MM.1S (cell line): ENCODE results near the gene AGBL4.

Experiments used
- DNase-seq: peaks from one replicate; pipeline ENCODE4 v3.0.0-alpha.2; 2015
- H2AFZ ChIP-seq: fragments of 300-600 bp; sonication (generic); 2 replicates; pipeline ENCODE4 v1.6.0; 2016; ENCODE audit warnings: antibody characterized with exemption, low read length
- H3F3A ChIP-seq: fragments of 300-600 bp; sonication (generic); 2 replicates; pipeline ENCODE4 v1.6.1; 2016; ENCODE audit warnings: mild to moderate bottlenecking, antibody characterized with exemption, low read length, moderate library complexity, mixed read lengths; ENCODE audit not compliant: insufficient read depth
- H3K27ac ChIP-seq: fragments of 300-600 bp; sonication (generic); 2 replicates; pipeline ENCODE4 v1.5.1; 2016; ENCODE audit warnings: mild to moderate bottlenecking, low read length
- H3K27me3 ChIP-seq: fragments of 300-600 bp; sonication (generic); replicated peaks from 2 replicates; pipeline ENCODE4 v1.6.0; 2016; ENCODE audit warnings: low read length; ENCODE audit not compliant: insufficient read depth
- H3K36me3 ChIP-seq: fragments of 300-600 bp; sonication (generic); replicated peaks from 2 replicates; pipeline ENCODE4 v1.6.1; 2016; ENCODE audit warnings: mild to moderate bottlenecking, low read length, mixed read lengths; ENCODE audit not compliant: insufficient read depth
- H3K4me1 ChIP-seq: fragments of 300-600 bp; sonication (generic); 2 replicates; pipeline ENCODE4 v1.6.1; 2016; ENCODE audit warnings: low read length, mixed read lengths
- H3K4me2 ChIP-seq: fragments of 300-600 bp; sonication (generic); 2 replicates; pipeline ENCODE4 v1.6.0; 2016; ENCODE audit warnings: low read depth, low read length
- H3K4me3 ChIP-seq: fragments of 300-600 bp; sonication (generic); 2 replicates; pipeline ENCODE4 v1.5.1; 2016; ENCODE audit warnings: low read length, mixed read lengths
- H3K79me2 ChIP-seq: fragments of 300-600 bp; sonication (generic); 2 replicates; pipeline ENCODE4 v1.6.1; 2016; ENCODE audit warnings: mixed run types, low read length, mixed read lengths
- H3K9ac ChIP-seq: fragments of 300-600 bp; sonication (generic); 2 replicates; pipeline ENCODE4 v1.6.1; 2016; ENCODE audit warnings: low read length, mixed read lengths
- H3K9me2 ChIP-seq: fragments of 300-600 bp; sonication (generic); replicated peaks from 2 replicates; pipeline ENCODE4 v1.6.1; 2016; ENCODE audit warnings: mild to moderate bottlenecking, low read length, mixed read lengths; ENCODE audit not compliant: insufficient read depth
- H3K9me3 ChIP-seq: fragments of 300-600 bp; sonication (generic); replicated peaks from 2 replicates; pipeline ENCODE4 v1.6.1; 2016; ENCODE audit warnings: mild to moderate bottlenecking, low read length, mixed read lengths; ENCODE audit not compliant: insufficient read depth
- H4K20me1 ChIP-seq: fragments of 300-600 bp; sonication (generic); 2 replicates; pipeline ENCODE4 v1.6.1; 2016; ENCODE audit warnings: mild to moderate bottlenecking, low read length, moderate library complexity, mixed read lengths; ENCODE audit not compliant: insufficient read depth
- EZH2 ChIP-seq: fragments of 300-600 bp; sonication (generic); optimal IDR thresholded peaks from 2 replicates; pipeline ENCODE3; 2017; ENCODE audit warnings: low read depth, mild to moderate bottlenecking, antibody characterized with exemption, low read length, mixed read lengths
- EZH2phosphoT487 ChIP-seq: fragments of 300-600 bp; sonication (generic); IDR thresholded peaks from 2 replicates; pipeline ENCODE4 v1.6.1; 2018; ENCODE audit warnings: antibody characterized with exemption, low read length
- TF ChIP-seq, protein P1 (sequence below): fragments of 300-600 bp; sonication (generic); IDR thresholded peaks from 2 replicates; pipeline ENCODE4 v1.5.1; 2016; ENCODE audit warnings: antibody characterized with exemption, low read length, mixed read lengths

Gene AGBL4

DNA sequence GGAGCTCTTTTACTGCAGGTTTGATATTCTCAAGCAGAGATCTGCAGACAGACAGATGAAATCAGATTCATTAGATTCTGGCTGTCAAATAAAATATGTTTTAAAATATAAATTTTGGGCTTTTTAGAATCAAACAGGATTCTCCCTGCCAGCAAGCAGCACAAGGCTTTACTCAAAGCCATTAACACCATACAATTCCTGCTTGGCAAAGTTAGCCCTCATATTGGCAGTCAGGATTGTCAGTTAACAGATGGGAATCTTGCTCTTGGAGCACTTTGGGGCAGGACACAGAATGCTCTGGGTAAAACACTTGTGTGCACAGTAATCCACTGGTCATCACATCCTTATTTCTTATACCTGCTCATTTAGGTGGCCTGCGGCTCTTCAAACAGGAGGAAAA, 686.5 kb downstream of the AGBL4 start:
- H3K9ac ChIP-seq = no peak overlapping the region
- no peak overlapping the region for H3K27ac ChIP-seq
- H3K4me3 ChIP-seq = no peak overlapping the region
- H3K4me2 ChIP-seq = no peak overlapping the region
- no peaks in the 10 kb centered on the region for H3K79me2 ChIP-seq
- no peaks in the 10 kb centered on the region for H4K20me1 ChIP-seq
- H3K36me3 ChIP-seq = no peaks in the 10 kb centered on the region
- no peak for DNase-seq
- no peaks in the 10 kb centered on the region for H3F3A ChIP-seq
- TF ChIP-seq, protein P1, sequence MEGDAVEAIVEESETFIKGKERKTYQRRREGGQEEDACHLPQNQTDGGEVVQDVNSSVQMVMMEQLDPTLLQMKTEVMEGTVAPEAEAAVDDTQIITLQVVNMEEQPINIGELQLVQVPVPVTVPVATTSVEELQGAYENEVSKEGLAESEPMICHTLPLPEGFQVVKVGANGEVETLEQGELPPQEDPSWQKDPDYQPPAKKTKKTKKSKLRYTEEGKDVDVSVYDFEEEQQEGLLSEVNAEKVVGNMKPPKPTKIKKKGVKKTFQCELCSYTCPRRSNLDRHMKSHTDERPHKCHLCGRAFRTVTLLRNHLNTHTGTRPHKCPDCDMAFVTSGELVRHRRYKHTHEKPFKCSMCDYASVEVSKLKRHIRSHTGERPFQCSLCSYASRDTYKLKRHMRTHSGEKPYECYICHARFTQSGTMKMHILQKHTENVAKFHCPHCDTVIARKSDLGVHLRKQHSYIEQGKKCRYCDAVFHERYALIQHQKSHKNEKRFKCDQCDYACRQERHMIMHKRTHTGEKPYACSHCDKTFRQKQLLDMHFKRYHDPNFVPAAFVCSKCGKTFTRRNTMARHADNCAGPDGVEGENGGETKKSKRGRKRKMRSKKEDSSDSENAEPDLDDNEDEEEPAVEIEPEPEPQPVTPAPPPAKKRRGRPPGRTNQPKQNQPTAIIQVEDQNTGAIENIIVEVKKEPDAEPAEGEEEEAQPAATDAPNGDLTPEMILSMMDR = no peak
- no peak overlapping the region for H2AFZ ChIP-seq
- no peaks in the 10 kb centered on the region for H3K9me3 ChIP-seq
- H3K27me3 ChIP-seq = no peaks in the 10 kb centered on the region
- no peaks in the 10 kb centered on the region for H3K4me1 ChIP-seq
- H3K9me2 ChIP-seq = no peaks in the 10 kb centered on the region

DNA sequence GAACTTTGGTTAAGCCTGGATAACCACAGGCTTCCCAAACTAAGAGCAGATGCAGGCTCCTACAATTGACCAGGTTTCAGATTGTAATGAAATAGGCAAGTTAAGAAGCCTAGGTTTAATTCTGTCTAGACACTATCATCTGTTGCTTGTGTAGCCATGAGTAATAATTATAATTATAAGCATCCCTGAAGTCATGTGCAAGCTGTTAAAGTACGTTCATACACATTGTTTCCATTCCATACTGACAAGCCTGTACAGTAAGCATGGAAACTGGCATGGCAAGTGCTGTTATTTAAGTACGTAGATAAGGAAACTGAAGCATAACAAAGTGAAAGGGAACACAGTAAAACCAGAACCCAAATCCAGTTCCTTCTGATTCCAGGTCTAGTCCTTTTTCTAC, 689.8 kb downstream of the AGBL4 start:
- Histone ChIP-seq H3K79me2 (no peaks in the 10 kb centered on the region), H3K9me3 (no peaks in the 10 kb centered on the region), H3F3A (no peaks in the 10 kb centered on the region), H3K36me3 (no peaks in the 10 kb centered on the region), H3K27ac (no peak overlapping the region), H3K9me2 (no peaks in the 10 kb centered on the region), H3K9ac (no peak overlapping the region), H3K27me3 (no peaks in the 10 kb centered on the region), H3K4me1 (no peaks in the 10 kb centered on the region), H4K20me1 (no peaks in the 10 kb centered on the region), H3K4me2 (no peak overlapping the region), H3K4me3 (no peak overlapping the region), H2AFZ (no peak overlapping the region)
- TF ChIP-seq, protein P1 = no peak
- TF ChIP-seq EZH2phosphoT487 (no peak), EZH2 (no peak)
- DNase-seq = no peak

DNA sequence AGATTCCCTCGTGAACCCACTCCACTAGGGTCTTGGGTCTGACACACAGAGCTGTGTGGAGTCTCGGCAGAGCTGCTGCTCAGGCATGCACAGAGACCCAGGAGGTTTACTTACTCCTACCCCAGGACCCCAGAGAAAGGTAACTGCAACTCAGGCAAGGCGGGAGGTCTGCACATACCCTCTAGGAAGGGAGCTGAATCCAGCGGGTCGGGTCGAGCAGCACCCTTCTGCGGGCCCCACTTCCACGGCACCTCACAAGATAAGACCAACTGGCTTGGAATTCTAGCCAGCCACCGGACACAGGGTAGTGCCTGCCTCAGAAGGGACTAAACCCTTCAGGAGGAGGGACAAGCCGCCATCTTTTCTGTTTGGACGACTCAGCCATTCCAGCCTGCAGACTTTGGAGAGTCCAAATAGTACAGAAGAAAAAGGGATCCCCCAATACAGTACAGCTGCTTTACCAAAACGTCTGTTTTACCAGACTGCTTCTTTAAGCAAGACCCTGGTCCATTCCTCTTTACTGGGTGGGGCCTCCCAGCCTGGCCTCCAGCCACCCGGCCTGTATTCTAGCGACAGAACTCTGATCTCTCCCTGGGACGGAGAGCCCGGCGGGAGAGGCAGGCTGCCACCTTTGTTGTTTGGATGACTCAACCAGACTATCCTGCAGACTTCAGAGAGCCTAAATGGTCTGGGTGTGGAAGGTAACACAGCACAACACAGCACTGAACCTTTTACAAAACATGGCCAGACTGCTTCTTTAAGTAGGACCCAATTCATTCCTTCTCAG, 692.5 kb downstream of the AGBL4 start:
- H3K27ac ChIP-seq = no peak overlapping the region
- no peaks in the 10 kb centered on the region; the same call in 1 of the 2 replicates for H3F3A ChIP-seq
- H3K4me1 ChIP-seq = peaks cover 17% of the 10 kb centered on the region
- H3K79me2 ChIP-seq = no peaks in the 10 kb centered on the region
- no peak overlapping the region for H3K9ac ChIP-seq
- DNase-seq = no peak
- H3K9me2 ChIP-seq = no peaks in the 10 kb centered on the region
- no peak overlapping the region for H2AFZ ChIP-seq
- no peaks in the 10 kb centered on the region for H4K20me1 ChIP-seq
- no peaks in the 10 kb centered on the region for H3K36me3 ChIP-seq
- no peak overlapping the region for H3K4me3 ChIP-seq
- TF ChIP-seq EZH2phosphoT487 (no peak), EZH2 (no peak)
- TF ChIP-seq, protein P1 = no peak
- H3K27me3 ChIP-seq = no peaks in the 10 kb centered on the region
- no peaks in the 10 kb centered on the region for H3K9me3 ChIP-seq
- no peak overlapping the region for H3K4me2 ChIP-seq
